Immature natural killer cell (primary cell): ENCODE measurements around the gene UTS2B. TPM values are rescaled to one million over a fixed set of nuclear protein-coding genes. Genes with fewer than 3 reads are reported as not detected.

ENCODE experiments used
- DNase-seq, 3 donors: peaks; one replicate each; pipeline ENCODE4 v3.0.0; 2022; ENCODE audit warnings: mixed read lengths in 1 of 3
- H3K27ac Mint-ChIP-seq, 6 donors: one replicate each; pipeline ENCODE4 v1.8.0; 2020; ENCODE audit warnings: mixed read lengths in 6 of 6, mild to moderate bottlenecking in 5 of 6, inconsistent platforms in 4 of 6, moderate library complexity in 3 of 6
- H3K27me3 Mint-ChIP-seq, 3 donors: one replicate each; pipeline ENCODE4 v1.8.0; 2020 to 2021; ENCODE audit warnings: low read depth in 3 of 3, mild to moderate bottlenecking in 3 of 3, mixed read lengths in 3 of 3, moderate library complexity in 3 of 3, inconsistent platforms in 1 of 3
- H3K36me3 Mint-ChIP-seq, 3 donors: one replicate each; pipeline ENCODE4 v1.8.0; 2020; ENCODE audit warnings: mixed read lengths in 3 of 3, inconsistent platforms in 2 of 3, mild to moderate bottlenecking in 2 of 3
- H3K4me1 Mint-ChIP-seq, 2 donors: one replicate each; pipeline ENCODE4 v1.8.0; 2020; ENCODE audit warnings: inconsistent platforms in 2 of 2, mild to moderate bottlenecking in 2 of 2, mixed read lengths in 2 of 2, moderate library complexity in 1 of 2
- H3K4me3 Mint-ChIP-seq, 5 donors: one replicate each; pipeline ENCODE4 v1.8.0; 2020; ENCODE audit warnings: mild to moderate bottlenecking in 5 of 5, mixed read lengths in 5 of 5, inconsistent platforms in 3 of 5, moderate library complexity in 3 of 5
- H3K9me3 Mint-ChIP-seq, 6 donors: one replicate each; pipeline ENCODE4 v1.8.0; 2020; ENCODE audit warnings: mild to moderate bottlenecking in 6 of 6, mixed read lengths in 6 of 6, inconsistent platforms in 4 of 6, moderate library complexity in 3 of 6
- polyA plus RNA-seq, 3 donors: library from polyadenylated mRNA; unstranded; fragments of 300-500 nt; fragmentation: Illumina TruSeq; gene quantifications; one replicate each; pipeline ENCODE4 v1.2.3, GENCODE V29; 2021

UTS2B gene
- polyA plus RNA-seq, 3 donors from 2014 or later: not detected

GRCh38 chr3:191217301-191217700 lies 113.0 kb downstream of the UTS2B start:
- no peak for DNase-seq
- H3K9me3 Mint-ChIP-seq: peaks cover 0 to 11% (median 4%) of the 10 kb centered on the region in 6 donors
- no peaks in the 10 kb centered on the region for H3K4me1 Mint-ChIP-seq
- no peak overlapping the region for H3K27ac Mint-ChIP-seq
- H3K36me3 Mint-ChIP-seq: peaks cover 0 to 4% (median 0%) of the 10 kb centered on the region in 3 donors
- H3K27me3 Mint-ChIP-seq: peaks cover 0 to 3% (median 0%) of the 10 kb centered on the region in 3 donors
- H3K4me3 Mint-ChIP-seq: no peak overlapping the region

Other genes starting within 250 kb of the UTS2B start
- gene OSTN, start 131.3 kb downstream of the UTS2B start, polyA plus RNA-seq: not detected
- gene CCDC50, start 1.1 kb downstream of the UTS2B start, polyA plus RNA-seq: 10 to 100 TPM; 11.1 to 19.8 (median 15.9) TPM
- not detected for gene PYDC2, start 130.6 kb upstream of the UTS2B start, polyA plus RNA-seq